Ishikawa (cell line): ENCODE measurements around the gene PKP3.

Experiments
- CEBPB ChIP-seq: IDR thresholded peaks from 2 replicates; pipeline ENCODE4 v1.6.1; 2012
- CREB1 ChIP-seq: IDR thresholded peaks from 2 replicates; pipeline ENCODE4 v1.6.1; 2012; ENCODE audit warnings: low read depth
- EGR1 ChIP-seq: IDR thresholded peaks from 2 replicates; pipeline ENCODE4 v1.6.1; 2012
- EP300 ChIP-seq: IDR thresholded peaks from 2 replicates; pipeline ENCODE4 v1.6.1; 2012; ENCODE audit warnings: borderline replicate concordance
- FOXM1 ChIP-seq: IDR thresholded peaks from 2 replicates; pipeline ENCODE4 v1.6.1; 2012; ENCODE audit warnings: low read depth, borderline replicate concordance
- NFIC ChIP-seq: IDR thresholded peaks from 2 replicates; pipeline ENCODE4 v1.6.1; 2012
- RAD21 ChIP-seq: IDR thresholded peaks from 2 replicates; pipeline ENCODE4 v1.6.1; 2012; ENCODE audit warnings: low read depth
- TAF1 ChIP-seq: IDR thresholded peaks from 2 replicates; pipeline ENCODE4 v1.6.1; 2012; ENCODE audit warnings: low read depth, mild to moderate bottlenecking
- TCF12 ChIP-seq: IDR thresholded peaks from 2 replicates; pipeline ENCODE4 v1.6.1; 2012; ENCODE audit warnings: low read depth
- TEAD4 ChIP-seq: IDR thresholded peaks from 2 replicates; pipeline ENCODE4 v1.6.1; 2012
- YY1 ChIP-seq: IDR thresholded peaks from 2 replicates; pipeline ENCODE4 v1.6.1; 2012; ENCODE audit warnings: low read depth
- ZBTB7A ChIP-seq: IDR thresholded peaks from 2 replicates; pipeline ENCODE4 v1.6.1; 2012; ENCODE audit warnings: low read depth
- TF ChIP-seq, protein P1 (sequence below): IDR thresholded peaks from 2 replicates; pipeline ENCODE4 v1.6.1; 2012; ENCODE audit warnings: low read depth, mild to moderate bottlenecking
- TF ChIP-seq, protein P2 (sequence below): IDR thresholded peaks from 2 replicates; pipeline ENCODE4 v1.6.1; 2012
- TF ChIP-seq, protein P3 (sequence below): IDR thresholded peaks from 2 replicates; pipeline ENCODE4 v1.6.1; 2012

Gene PKP3

DNA sequence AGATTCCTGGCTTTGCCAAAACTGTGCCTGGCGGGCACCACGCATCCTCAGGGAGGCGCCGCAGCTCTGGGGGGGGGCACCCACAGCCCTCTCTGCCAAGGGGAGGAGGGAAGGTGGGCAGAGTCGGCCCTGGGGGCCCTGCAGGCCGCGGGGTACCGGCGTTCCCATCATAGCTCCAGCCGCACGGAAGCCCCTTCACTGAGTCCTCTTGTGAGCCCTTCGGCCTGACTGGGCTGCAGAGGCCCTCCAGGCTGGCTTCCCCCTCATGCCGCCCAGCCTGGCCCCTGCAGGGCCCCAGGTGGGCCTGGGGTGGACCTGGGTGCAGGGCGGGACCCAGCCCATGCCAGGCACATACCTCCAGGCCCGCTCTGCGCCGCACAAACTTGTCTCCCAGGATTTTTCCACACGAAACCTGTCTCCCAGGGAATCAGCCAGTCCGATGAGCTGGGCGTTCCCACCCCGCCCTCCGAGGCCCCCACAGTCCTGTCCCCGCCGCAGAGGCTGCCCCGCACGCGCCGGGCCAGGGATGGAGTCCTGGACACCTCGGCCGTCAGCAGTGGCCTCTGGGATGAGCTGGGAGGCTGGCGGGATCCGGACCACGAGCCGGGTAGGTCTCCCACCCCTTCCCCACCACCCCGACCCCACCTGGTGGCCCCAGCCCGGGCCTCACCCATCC, 1.8 kb upstream of the PKP3 start:
- TF ChIP-seq CEBPB = no peak
- no peak for TF ChIP-seq YY1

DNA sequence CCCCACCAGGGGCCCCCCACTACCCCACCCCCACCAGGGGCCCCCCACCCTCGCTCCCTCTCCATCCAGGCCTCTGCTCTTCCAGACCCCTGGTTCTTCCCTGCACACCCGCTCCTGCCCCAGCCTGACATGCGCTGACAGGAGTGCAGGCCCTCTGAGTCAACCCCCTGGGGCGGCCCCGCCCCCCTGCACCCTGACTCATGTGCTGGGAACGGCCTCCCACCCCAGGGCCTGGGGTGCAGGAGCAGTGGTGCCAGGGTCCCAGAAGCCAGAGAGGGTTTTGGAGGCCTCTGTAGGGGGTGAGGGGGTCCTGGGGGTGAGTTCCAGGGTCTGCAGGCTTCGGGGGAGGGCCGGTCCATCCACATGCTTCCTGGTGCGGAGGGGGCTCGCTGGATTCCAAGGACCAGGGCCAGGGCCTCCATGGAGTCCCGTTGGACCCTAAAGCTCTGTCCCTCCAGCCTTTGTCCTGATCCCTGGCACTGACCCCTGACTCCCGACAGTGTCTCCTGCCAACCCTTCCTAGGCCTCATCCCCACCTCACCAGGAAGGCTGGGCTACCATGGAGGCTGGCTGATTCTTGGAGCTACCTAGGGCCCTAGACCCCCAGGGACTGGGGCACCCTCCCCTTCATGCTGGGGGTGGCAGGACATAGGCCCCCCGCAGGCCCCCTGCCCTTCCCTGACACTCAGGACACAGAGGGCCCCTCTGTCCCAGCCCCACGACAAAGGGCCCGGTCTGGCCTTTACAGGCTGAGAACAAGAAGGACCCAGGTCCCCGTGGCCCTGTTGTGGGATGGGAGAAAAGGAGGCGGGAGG, 583 bp upstream of the PKP3 start:
- peak; percentile 75; the same call in 1 of the 2 replicates for TF ChIP-seq ZBTB7A
- TF ChIP-seq EP300 = 0 out of 2 replicates have a peak, but pooled peaks have one; percentile 9
- no peak for TF ChIP-seq RAD21

DNA sequence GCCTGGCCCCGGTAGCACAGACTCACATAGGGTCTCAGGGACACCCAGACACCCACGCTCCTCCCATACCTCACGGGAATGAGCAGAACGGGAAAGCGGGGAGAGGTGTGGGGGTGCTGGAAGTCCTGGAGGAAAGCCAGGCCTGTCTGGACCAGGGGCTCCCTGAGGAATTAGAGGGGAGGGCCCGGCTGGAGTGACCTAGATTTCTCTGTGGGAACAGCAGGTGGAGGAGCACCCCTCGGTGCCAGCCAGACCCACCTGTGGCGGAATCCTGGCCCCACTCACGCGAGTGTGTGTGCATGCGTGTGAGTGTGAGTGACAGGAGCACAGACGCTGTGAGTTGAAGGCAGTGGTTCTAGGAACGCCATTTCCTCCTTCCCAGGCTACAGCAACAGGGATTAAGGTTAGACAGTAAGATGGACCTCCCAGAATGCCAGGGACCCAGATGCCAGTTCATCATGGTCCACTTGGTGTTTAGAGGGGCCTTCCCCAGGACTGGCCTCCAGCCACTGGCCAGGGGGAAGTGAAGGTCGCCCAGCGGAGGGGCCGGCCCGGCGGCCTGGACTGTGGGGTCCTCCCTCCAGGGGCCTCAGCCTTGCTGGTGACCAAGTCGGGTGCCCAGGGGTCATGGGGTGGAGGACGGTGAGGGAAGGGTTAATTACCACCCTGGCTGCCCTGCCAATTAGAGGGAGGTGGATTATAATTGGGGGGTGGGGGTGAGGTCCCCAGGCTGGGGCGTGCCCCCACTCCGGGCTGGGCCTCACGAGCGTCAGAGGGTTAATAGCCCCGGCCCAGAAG, 1.0 kb downstream of the PKP3 start:
- TF ChIP-seq, protein P1, sequence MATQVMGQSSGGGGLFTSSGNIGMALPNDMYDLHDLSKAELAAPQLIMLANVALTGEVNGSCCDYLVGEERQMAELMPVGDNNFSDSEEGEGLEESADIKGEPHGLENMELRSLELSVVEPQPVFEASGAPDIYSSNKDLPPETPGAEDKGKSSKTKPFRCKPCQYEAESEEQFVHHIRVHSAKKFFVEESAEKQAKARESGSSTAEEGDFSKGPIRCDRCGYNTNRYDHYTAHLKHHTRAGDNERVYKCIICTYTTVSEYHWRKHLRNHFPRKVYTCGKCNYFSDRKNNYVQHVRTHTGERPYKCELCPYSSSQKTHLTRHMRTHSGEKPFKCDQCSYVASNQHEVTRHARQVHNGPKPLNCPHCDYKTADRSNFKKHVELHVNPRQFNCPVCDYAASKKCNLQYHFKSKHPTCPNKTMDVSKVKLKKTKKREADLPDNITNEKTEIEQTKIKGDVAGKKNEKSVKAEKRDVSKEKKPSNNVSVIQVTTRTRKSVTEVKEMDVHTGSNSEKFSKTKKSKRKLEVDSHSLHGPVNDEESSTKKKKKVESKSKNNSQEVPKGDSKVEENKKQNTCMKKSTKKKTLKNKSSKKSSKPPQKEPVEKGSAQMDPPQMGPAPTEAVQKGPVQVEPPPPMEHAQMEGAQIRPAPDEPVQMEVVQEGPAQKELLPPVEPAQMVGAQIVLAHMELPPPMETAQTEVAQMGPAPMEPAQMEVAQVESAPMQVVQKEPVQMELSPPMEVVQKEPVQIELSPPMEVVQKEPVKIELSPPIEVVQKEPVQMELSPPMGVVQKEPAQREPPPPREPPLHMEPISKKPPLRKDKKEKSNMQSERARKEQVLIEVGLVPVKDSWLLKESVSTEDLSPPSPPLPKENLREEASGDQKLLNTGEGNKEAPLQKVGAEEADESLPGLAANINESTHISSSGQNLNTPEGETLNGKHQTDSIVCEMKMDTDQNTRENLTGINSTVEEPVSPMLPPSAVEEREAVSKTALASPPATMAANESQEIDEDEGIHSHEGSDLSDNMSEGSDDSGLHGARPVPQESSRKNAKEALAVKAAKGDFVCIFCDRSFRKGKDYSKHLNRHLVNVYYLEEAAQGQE = no peak
- no peak for TF ChIP-seq CEBPB

DNA sequence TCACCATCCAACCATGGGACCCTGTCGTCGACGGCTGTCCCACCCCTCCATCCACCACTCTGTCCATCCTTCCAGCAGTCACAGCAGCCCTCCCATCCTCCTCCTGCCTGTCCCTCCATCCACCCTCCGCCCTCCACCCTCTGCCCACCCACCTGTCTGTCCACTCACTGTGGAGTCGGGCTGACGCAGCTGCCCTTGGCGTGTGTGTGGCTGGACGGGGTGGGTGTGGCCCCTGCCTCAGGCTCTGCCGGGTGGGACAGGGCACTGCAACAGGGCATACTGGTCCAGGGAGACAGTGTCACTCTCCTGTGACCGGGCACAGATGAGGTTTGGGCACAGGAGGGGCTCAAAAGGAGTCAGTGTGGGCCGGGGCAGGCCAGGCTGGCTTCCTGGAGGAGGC, 1.9 kb downstream of the PKP3 start:
- no peak for TF ChIP-seq TEAD4

DNA sequence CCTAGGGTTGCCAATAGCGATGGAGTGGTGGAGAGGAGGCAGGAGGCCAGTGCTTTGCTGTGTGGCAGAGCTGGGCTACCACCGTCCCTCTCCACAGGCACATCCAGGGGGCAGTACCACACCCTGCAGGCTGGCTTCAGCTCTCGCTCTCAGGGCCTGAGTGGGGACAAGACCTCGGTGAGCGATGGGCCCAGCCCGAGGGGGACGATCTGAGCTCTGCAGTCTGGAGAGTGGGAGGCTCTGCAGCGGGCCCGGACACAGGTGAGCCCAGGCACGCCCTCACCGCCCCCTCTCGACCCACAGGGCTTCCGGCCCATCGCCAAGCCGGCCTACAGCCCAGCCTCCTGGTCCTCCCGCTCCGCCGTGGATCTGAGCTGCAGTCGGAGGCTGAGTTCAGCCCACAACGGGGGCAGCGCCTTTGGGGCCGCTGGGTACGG, 2.5 kb downstream of the PKP3 start:
- TF ChIP-seq, protein P2, sequence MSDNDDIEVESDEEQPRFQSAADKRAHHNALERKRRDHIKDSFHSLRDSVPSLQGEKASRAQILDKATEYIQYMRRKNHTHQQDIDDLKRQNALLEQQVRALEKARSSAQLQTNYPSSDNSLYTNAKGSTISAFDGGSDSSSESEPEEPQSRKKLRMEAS = no peak
- no peak for TF ChIP-seq FOXM1
- no peak for TF ChIP-seq CEBPB
- no peak for TF ChIP-seq TAF1
- TF ChIP-seq, protein P3, sequence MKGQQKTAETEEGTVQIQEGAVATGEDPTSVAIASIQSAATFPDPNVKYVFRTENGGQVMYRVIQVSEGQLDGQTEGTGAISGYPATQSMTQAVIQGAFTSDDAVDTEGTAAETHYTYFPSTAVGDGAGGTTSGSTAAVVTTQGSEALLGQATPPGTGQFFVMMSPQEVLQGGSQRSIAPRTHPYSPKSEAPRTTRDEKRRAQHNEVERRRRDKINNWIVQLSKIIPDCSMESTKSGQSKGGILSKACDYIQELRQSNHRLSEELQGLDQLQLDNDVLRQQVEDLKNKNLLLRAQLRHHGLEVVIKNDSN = no peak
- TF ChIP-seq ZBTB7A = no peak
- no peak for TF ChIP-seq TEAD4
- TF ChIP-seq CREB1 = no peak
- no peak for TF ChIP-seq TCF12
- no peak for TF ChIP-seq RAD21
- no peak for TF ChIP-seq EP300
- TF ChIP-seq EGR1 = no peak

DNA sequence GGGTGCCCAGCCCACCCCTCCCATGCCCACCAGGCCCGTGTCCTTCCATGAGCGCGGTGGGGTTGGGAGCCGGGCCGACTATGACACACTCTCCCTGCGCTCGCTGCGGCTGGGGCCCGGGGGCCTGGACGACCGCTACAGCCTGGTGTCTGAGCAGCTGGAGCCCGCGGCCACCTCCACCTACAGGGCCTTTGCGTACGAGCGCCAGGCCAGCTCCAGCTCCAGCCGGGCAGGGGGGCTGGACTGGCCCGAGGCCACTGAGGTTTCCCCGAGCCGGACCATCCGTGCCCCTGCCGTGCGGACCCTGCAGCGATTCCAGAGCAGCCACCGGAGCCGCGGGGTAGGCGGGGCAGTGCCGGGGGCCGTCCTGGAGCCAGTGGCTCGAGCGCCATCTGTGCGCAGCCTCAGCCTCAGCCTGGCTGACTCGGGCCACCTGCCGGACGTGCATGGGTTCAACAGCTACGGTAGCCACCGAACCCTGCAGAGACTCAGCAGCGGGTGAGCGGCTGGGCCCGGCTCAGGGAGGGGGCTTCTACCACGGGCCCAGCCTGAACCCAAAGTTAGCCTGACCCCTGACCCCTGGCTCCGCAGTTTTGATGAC, 3.0 kb downstream of the PKP3 start:
- TF ChIP-seq TEAD4 (no peak), YY1 (no peak), NFIC (no peak), CREB1 (no peak), FOXM1 (no peak), TCF12 (no peak), RAD21 (no peak), CEBPB (no peak), TAF1 (no peak), EP300 (no peak), ZBTB7A (no peak), EGR1 (no peak)
- TF ChIP-seq, protein P2 = no peak
- TF ChIP-seq, protein P1 = no peak
- TF ChIP-seq, protein P3 = no peak
